ENCODE measurements around the gene NMT2.
"Not testable (repeated sequence)": the region's sequence is repeated elsewhere in the genome, so short reads cannot be mapped to it uniquely, and the experiment has no call there.

Gene NMT2

GRCh38 chr10:15168291-15168785, at the start of gene NMT2:
Gene NMT2 (minus strand): TSS chr10:15168693. CDS start chr10:15168612, 81 bp downstream.
- DNase-seq (ENCODE audit: low spot score): no peak

- no peak for DNase-seq (ENCODE audit: low spot score)
Observed at GRCh38 chr10:15216700-15217099, 48.2 kb upstream of the NMT2 start.

- DNase-seq (ENCODE audit: low spot score): no peak
Observed at GRCh38 chr10:15214237-15214636, 45.7 kb upstream of the NMT2 start.

GRCh38 chr10:15213461-15213861, 45.0 kb upstream of the NMT2 start:
- DNase-seq (ENCODE audit: low spot score): no peak

- DNase-seq (ENCODE audit: low spot score): no peak
Observed at GRCh38 chr10:15211464-15211979, 43.0 kb upstream of the NMT2 start.

GRCh38 chr10:15210521-15210920, 42.0 kb upstream of the NMT2 start:
- no peak for DNase-seq (ENCODE audit: low spot score)

- DNase-seq (ENCODE audit: low spot score): peak; percentile 81
Observed at GRCh38 chr10:15209827-15210509, 41.5 kb upstream of the NMT2 start.

GRCh38 chr10:15208221-15208620, 39.7 kb upstream of the NMT2 start:
- no peak for DNase-seq (ENCODE audit: low spot score)

- DNase-seq (ENCODE audit: low spot score): not testable (repeated sequence)
Observed at GRCh38 chr10:15207410-15207809, 38.9 kb upstream of the NMT2 start.

GRCh38 chr10:15202639-15203038, 34.1 kb upstream of the NMT2 start:
- no peak for DNase-seq (ENCODE audit: low spot score)

- not testable (repeated sequence) for DNase-seq (ENCODE audit: low spot score)
Observed at GRCh38 chr10:15202301-15202621, 33.8 kb upstream of the NMT2 start.

GRCh38 chr10:15201589-15202300, 33.3 kb upstream of the NMT2 start:
- no peak for DNase-seq (ENCODE audit: low spot score)

GRCh38 chr10:15200626-15201025, 32.1 kb upstream of the NMT2 start:
- no peak for DNase-seq (ENCODE audit: low spot score)

- no peak for DNase-seq (ENCODE audit: low spot score)
Observed at GRCh38 chr10:15197911-15198310, 29.4 kb upstream of the NMT2 start.

- peak; percentile 19 for DNase-seq (ENCODE audit: low spot score)
Observed at GRCh38 chr10:15197276-15197675, 28.8 kb upstream of the NMT2 start.

GRCh38 chr10:15196021-15196834, 27.7 kb upstream of the NMT2 start:
- DNase-seq (ENCODE audit: low spot score): no peak

GRCh38 chr10:15189133-15189885, 20.8 kb upstream of the NMT2 start:
- DNase-seq (ENCODE audit: low spot score): no peak

GRCh38 chr10:15188603-15189002, 20.1 kb upstream of the NMT2 start:
- DNase-seq (ENCODE audit: low spot score): peak; percentile 16

GRCh38 chr10:15183689-15184481, 15.4 kb upstream of the NMT2 start:
- DNase-seq (ENCODE audit: low spot score): no peak

GRCh38 chr10:15182540-15183207, 14.2 kb upstream of the NMT2 start:
- DNase-seq (ENCODE audit: low spot score): no peak
